SW 1271 (cell line): ENCODE data around the gene PLCXD1.
"Not testable (repeated sequence)": the region's sequence is repeated elsewhere in the genome, so short reads cannot be mapped to it uniquely, and the experiment has no call there.

Experiments used
- DNase-seq, 2 experiments: peaks; one replicate each; lab custom pipeline; 2025; lab: John Stamatoyannopoulos, UW

Gene PLCXD1

DNA sequence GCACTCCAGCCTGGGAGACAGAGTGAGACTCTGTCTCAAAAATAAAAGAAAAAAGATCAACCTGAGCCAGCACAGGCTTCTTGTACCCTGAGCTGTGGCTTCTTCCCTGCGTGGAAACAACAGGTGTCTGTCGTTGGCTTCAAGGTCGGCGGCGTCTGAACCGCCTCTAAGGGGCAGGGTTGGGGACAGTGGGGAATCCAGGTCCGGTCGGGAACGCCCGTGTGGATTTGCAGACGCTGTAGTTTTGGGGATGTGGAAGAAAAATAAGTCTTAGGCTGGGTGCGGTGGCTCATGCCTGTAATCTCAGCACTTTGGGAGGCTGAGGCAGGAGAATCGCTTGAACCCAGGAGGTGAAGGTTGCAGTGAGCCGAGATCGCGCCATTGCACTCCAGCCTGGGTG is 17.2 kb upstream of the PLCXD1 start:
- DNase-seq: not testable (repeated sequence)

DNA sequence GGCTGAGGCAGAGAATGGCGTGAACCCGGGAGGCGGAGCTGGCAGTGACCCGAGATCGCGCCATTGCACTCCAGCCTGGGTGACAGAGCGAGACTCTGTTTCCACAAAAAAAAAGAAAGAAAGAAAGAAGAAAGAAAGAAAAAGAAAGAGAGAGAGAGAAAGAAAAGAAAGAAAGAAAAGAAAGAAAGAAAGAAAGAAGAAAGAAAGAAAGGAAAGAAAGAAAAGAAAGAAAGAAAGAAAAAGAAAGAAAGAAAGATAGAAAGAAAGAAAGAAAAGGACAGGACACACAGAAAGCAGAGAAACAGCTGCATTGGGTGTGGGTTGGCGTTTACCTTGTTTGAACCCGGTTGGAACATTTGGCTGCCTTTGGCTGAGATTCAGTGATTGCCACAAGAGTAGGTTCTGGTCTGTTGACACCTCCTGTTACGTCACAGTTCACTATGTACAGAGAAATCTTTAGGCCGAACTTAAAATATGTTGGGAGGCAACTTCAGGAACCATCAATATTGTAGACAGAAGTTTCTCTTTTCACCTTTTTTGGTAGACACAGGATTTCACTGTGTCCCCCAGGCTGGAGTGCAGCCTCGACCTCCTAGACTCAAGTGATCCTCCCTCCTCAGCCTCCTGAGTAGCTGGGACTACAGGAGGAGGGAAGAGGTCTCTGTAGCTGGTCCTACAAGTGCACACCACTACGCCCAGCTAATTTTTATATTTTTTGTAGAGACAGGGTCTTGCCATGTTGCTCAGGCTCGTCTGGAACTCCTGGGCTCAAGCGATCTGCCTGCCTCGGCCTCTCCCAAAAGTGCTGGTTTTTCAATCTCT is 16.3 kb upstream of the PLCXD1 start:
- DNase-seq: no peak

DNA sequence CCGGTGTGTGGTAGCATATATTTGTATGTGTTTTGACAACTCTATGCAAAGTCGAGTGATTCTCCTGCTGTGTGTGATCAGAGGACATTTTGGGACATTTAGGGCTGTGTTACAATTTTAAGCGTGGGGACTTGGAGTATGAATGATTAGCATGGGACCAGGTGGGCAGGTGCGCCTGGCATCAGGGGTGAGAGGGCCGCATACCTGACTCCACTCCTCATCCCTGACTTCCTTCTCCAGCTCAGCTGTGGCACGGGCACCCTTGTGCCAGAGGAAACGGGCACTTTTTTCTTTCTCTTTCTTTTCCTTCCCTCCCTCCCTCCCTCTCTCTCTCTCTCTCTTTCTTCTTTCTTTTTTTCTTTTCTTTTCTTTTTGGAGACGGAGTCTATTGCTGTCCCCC is 15.7 kb upstream of the PLCXD1 start:
- no peak for DNase-seq

- DNase-seq: no peak
Measured at GRCh38 chrX:267771-268261, 13.4 kb upstream of the PLCXD1 start.

DNA sequence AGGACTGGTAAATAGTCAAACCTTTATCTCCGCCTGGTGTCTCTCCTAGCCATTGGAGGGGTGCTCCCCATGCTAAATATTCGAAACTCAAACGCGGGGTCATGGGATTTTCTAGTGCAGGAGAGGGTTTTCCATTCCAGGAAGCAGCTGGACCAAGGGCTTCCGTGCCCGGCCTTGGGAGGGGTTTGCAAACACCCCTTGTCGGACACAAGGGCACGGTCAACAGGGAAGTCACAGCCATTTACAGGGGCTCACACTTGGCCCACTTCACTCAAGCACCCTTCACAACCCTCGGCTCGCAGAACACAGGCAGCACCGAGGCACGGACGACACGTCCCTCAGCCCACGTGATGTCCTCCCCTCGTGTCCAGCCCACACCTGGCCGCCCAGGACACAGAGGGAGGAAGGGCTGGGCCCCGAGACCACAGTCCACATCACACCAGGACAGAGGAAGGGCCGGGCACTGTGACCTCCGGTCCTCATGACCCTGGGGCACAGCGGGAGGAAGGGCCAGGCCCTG is 10.3 kb upstream of the PLCXD1 start:
- no peak for DNase-seq

DNA sequence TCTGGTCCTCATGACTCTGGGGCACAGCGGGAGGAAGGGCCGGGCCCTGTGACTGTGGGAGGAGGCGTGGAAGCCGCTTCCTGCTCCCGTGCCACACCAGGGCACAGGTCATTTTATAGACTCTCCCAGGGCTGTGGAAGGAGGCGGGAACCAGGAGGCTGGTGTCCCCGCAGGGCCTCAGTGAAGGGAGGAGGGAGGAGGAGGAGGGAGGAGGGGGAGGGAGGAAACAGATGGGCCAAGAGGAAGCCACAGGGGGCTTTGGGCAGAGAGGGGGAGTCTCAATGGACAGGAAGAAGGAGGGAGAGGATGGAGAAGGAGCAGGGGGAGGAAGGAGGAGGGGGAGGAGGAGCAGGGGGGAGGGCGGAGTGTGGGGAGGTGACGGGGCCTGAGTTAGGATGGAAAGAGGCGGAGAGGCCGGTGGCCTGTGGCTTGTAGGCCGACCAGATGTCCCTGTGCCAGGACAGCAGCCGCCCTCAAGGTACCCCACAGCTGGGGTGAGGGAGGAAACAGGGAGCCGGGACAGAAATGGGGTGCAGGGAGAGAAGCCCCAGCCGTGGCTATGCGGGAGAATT is 6.2 kb upstream of the PLCXD1 start:
- DNase-seq: no peak

DNA sequence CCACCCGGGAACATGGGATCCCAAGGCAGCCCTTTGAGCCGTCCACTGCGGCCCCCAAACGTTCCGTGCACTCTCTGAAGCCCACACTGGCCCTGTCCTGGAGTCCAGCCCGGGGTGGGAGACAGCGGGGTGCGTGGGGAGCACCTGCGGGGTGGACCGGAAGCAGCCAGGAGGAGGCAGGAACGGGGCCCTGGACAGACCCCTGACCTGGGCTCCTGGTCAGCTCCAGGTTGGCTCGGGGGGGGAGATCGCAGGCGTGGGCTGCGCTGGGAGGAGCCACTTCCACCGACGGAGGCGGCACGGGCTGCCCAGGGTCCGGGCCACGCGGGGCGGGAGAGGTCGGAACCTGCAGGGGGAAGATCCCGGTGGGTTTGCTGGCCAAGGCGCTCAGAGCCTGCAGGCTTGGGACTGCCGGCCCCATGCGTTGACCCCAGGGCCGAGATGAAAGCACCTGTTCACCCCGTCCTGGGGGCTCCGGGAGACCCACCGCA is 5.7 kb upstream of the PLCXD1 start:
- no peak for DNase-seq

- no peak for DNase-seq
Measured at GRCh38 chrX:275967-276580, 5.1 kb upstream of the PLCXD1 start.

GRCh38 chrX:276581-277201 is 4.5 kb upstream of the PLCXD1 start:
- DNase-seq: no peak

- not testable (repeated sequence) for DNase-seq
Measured at GRCh38 chrX:279757-280604, 1.2 kb upstream of the PLCXD1 start.

DNA sequence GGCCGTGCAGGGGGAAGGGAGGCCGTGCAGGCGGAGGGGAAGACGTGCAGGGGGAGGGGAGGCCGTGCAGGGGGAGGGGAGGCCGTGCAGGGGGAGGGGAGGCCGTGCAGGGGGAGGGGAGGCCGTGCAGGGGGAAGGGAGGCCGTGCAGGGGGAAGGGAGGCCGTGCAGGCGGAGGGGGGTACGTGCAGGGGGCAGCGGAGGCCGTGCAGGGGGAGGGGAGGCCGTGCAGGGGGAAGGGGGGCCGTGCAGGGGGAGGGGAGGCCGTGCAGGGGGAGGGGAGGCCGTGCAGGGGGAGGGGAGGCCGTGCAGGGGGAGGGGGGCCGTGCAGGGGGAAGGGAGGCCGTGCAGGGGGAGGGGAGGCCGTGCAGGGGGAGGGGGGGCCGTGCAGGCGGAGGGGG is 459 bp upstream of the PLCXD1 start:
- not testable (repeated sequence) for DNase-seq

DNA sequence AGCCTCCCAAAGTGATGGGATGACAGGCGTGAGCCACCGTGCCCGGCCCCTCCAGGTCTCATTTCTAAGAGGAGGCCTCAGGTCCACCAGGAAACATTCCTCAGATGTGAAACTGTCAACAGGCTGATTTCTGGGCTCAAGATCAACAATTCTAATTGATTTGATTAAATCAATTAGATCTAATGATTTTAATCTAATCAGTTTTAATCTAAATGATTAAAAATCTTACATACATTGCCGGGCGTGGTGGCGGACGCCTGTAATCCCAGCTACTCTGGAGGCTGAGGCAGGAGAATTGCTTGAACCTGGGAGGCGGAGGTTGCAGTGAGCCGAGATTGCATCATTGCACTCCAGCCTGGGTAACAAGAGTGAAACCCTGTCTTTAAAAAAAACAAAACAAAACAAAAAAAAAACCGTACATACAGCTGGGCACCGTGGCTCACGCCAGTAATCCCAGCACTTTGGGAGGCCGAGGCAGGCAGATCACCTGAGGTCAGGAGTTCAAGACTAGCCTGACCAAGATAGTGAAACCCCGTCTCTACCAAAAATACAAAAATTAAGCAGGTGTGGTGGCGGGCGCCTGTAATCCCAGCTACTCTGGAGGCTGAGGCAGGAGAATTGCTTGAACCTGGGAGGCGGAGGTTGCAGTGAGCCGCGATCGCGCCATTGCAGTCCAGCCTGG is 960 bp downstream of the PLCXD1 start:
- DNase-seq: not testable (repeated sequence)

DNA sequence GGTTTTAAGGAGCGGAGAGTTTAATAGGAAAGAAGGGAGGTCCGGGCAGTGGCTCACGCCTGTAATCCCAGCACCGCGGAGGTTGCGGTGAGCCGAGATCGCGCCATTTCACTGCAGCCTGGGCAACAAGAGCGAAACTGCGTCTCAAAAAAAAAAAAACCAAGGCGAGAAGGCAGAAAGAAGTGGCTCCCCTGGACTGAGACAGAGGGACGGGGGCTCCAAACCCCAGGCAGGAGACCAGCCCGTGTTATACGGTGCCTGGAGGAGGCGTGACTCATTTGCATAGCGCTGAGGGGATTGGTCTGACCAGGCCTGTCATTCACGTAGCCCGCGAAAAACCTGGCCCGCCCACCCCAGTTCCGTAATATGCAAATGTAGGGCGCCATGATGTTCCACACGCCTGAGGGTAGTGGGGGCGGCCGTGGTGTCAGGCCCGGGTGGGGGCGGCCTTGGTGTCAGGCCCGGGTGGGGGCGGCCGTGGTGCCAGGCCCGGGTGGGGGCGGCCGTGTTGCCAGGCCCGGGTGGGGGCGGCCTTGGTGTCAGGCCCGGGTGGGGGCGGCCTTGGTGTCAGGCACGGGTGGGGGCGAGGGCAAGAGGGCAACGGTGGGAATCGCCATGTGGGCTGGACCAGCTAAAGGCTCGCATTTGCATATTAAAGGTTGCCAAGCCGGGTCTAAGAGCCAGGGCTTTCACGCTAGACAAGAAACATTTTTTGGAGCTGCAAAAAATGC is 2.1 kb downstream of the PLCXD1 start:
- DNase-seq: no peak

DNA sequence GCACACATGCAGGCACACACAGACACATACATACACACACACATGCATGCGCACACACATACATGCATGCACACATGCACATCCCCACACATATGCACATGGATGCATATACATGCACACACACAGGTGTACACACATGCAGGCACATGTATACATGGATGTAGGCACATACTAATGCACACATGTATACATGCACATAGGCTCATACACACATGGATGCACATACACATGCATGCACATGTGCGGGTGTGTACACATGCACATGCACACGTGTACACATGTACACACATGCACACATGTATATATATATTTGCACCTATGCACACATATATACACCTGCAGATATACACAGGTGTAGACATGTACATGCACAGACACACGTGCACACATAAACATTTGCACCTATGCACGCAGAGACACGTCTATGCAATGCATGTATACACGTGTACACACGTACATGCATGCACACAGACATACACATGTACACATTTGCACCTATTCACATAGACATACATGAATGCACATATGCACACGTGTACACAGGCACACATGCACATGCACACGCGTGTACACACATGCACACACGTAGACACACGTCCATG is 4.0 kb downstream of the PLCXD1 start:
- no peak for DNase-seq

- no peak for DNase-seq
Measured at GRCh38 chrX:287670-288069, 6.5 kb downstream of the PLCXD1 start.

GRCh38 chrX:288561-288991 is 7.4 kb downstream of the PLCXD1 start:
- DNase-seq: no peak

GRCh38 chrX:290476-291166 is 9.4 kb downstream of the PLCXD1 start:
- no peak for DNase-seq

DNA sequence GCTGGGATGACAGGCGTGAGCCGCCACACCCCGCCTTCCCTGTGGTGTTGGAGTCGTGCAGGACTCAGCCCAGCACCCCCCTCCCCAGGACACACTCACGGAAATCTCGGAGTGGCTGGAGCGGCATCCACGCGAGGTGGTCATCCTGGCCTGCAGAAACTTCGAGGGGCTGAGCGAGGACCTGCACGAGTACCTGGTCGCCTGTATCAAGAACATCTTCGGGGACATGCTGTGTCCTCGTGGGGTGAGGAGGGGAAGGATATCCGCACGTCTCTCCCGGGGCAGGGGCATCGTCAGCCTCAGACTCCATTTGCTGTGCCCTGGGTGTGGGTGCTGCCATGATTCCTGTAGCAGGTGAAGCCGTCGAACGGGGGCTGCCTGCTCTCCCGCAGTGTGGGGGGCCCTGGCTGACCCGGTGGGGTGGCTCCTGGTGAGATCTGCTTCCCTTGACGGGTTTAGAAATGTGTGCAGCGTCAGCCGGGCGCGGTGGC is 10.3 kb downstream of the PLCXD1 start:
- DNase-seq: no peak
